OCI-LY7 (cell line): ENCODE data around the gene ACKR1. TPM values are rescaled to one million over a fixed set of nuclear protein-coding genes. Genes with fewer than 3 reads are reported as not detected.

Experiments used
- BruUV-seq: library from RNA; stranded (reverse); fragments of 400-500 nt; replicated peaks from 2 replicates; lab custom pipeline; 2021; lab: Mats Ljungman, UMichigan
- CTCF ChIA-PET: fragments of 300-600 bp; sonication (Branson Sonifier 250); formaldehyde crosslinking; loops from one replicate; lab custom pipeline; 2022; ENCODE audit warnings: antibody characterized with exemption; ENCODE audit not compliant: unreplicated experiment; lab: Charles Lee
- POLR2A ChIA-PET: fragments of 300-600 bp; sonication (Branson Sonifier 250); formaldehyde crosslinking; loops from one replicate; lab custom pipeline; 2022; ENCODE audit warnings: antibody characterized with exemption; lab: Charles Lee
- DNase-seq: peaks from one replicate; pipeline ENCODE4 v3.0.0-alpha.2; 2015; ENCODE audit warnings: low spot score
- H2AFZ ChIP-seq: fragments of 200-600 bp; sonication (generic), shearing (Covaris generic); 2 replicates; pipeline ENCODE4 v1.6.1; 2014; ENCODE audit warnings: mild to moderate bottlenecking, antibody characterized with exemption, low read length, moderate library complexity
- H3K27ac ChIP-seq: fragments of 200-600 bp; sonication (generic); 2 replicates; pipeline ENCODE4 v1.5.1; 2014; ENCODE audit warnings: mixed run types, low read depth, mild to moderate bottlenecking, moderate library complexity, low read length, inconsistent platforms; ENCODE audit not compliant: poor library complexity, severe bottlenecking
- H3K36me3 ChIP-seq: fragments of 200-600 bp; sonication (generic); 2 replicates; pipeline ENCODE4 v1.6.1; 2014; ENCODE audit warnings: mild to moderate bottlenecking, antibody characterized with exemption, low read length, moderate library complexity, mixed read lengths; ENCODE audit not compliant: insufficient read depth
- H3K4me1 ChIP-seq: fragments of 200-600 bp; sonication (generic); 2 replicates; pipeline ENCODE4 v1.5.1; 2014; ENCODE audit warnings: mild to moderate bottlenecking, low read length; ENCODE audit not compliant: insufficient read depth, poor library complexity, severe bottlenecking
- H3K4me2 ChIP-seq: fragments of 200-600 bp; sonication (generic); 2 replicates; pipeline ENCODE4 v1.6.1; 2014; ENCODE audit warnings: mild to moderate bottlenecking, low read length
- H3K4me3 ChIP-seq: fragments of 200-600 bp; sonication (generic); 2 replicates; pipeline ENCODE4 v1.5.1; 2014; ENCODE audit warnings: mild to moderate bottlenecking, low read depth, low read length; ENCODE audit not compliant: poor library complexity, severe bottlenecking
- H3K79me2 ChIP-seq: fragments of 200-600 bp; sonication (generic); 2 replicates; pipeline ENCODE4 v1.6.1; 2016; ENCODE audit warnings: low read depth, mild to moderate bottlenecking, low read length, moderate library complexity, mixed read lengths; ENCODE audit not compliant: insufficient read depth
- H3K9me2 ChIP-seq: fragments of 200-600 bp; sonication (generic); 2 replicates; pipeline ENCODE4 v1.6.1; 2016; ENCODE audit warnings: mild to moderate bottlenecking, low read length, mixed read lengths; ENCODE audit not compliant: insufficient read depth
- H3K9me3 ChIP-seq: fragments of 200-600 bp; sonication (generic); 2 replicates; pipeline ENCODE4 v1.6.1; 2014; ENCODE audit warnings: mild to moderate bottlenecking, mixed run types, low read length, mixed read lengths
- H4K20me1 ChIP-seq: fragments of 200-600 bp; sonication (generic); 2 replicates; pipeline ENCODE4 v1.6.1; 2014; ENCODE audit warnings: mild to moderate bottlenecking, antibody characterized with exemption, low read length, moderate library complexity, mixed read lengths; ENCODE audit not compliant: insufficient read depth
- CTCF ChIP-seq: fragments of 200-600 bp; sonication (generic); conservative IDR thresholded peaks from 2 replicates; pipeline ENCODE4 v1.5.1; 2014; ENCODE audit warnings: mild to moderate bottlenecking, antibody characterized with exemption, low read length, moderate library complexity, mixed read lengths
- EZH2phosphoT487 ChIP-seq: fragments of 200-600 bp; sonication (generic); IDR thresholded peaks from 2 replicates; pipeline ENCODE4 v1.6.1; 2018; ENCODE audit warnings: low read depth, borderline replicate concordance, mild to moderate bottlenecking, mixed run types, antibody characterized with exemption, low read length, moderate library complexity, mixed read lengths
- intact Hi-C: fragments of 100-400 bp; cut with micrococcal nuclease; formaldehyde crosslinking; loops from one replicate; pipeline ENCODE4 v1.10.0; 2022; ENCODE audit not compliant: unreplicated experiment
- total RNA-seq, 2 experiments: library from RNA; depleted of rRNA in 1 of 2; stranded (reverse); fragments of >200 nt in 1 of 2; shearing (Covaris generic) in 1 of 2; gene quantifications; 2 replicates each; pipeline ENCODE4 v1.2.3, GENCODE V29; 2014 to 2022

ACKR1 gene
- total RNA-seq, 2 experiments from 2014 or later: not detected

- H3K9me2 ChIP-seq: no peaks in the 10 kb centered on the region
- no peak for DNase-seq
- ChIA-PET POLR2A (interaction anchor here (0.6 kb wide), 1 partner anchor 844 kb away, joined by 3 read pairs; no protein-coding TSS in a partner anchor), CTCF (no interaction called here)
- intact Hi-C loops: loop anchor here (1.0 to 5.0 kb wide), 2 partner anchors 36 to 50 kb away; no protein-coding TSS in a partner anchor
- H3K4me2 ChIP-seq: no peak overlapping the region
- H3K4me3 ChIP-seq: no peak overlapping the region
- H3K79me2 ChIP-seq: no peaks in the 10 kb centered on the region
- no peaks in the 10 kb centered on the region for H3K4me1 ChIP-seq
- no peak overlapping the region for H2AFZ ChIP-seq
- no peaks in the 10 kb centered on the region for H4K20me1 ChIP-seq
- BruUV-seq: no TSS peak
- no peaks in the 10 kb centered on the region for H3K9me3 ChIP-seq
- no peaks in the 10 kb centered on the region for H3K36me3 ChIP-seq
- no peak overlapping the region for H3K27ac ChIP-seq
- TF ChIP-seq CTCF: no peak
- no peak for TF ChIP-seq EZH2phosphoT487
These were observed 43.0 kb upstream of the ACKR1 start for GRCh38 chr1:159161719-159162026.

- intact Hi-C loops: loop anchor here (5.0 kb wide), 1 partner anchor 35 kb away; no protein-coding TSS in a partner anchor
- POLR2A ChIA-PET: no interaction called here
- no peak for TF ChIP-seq CTCF
- no peak for TF ChIP-seq EZH2phosphoT487
- no peaks in the 10 kb centered on the region for H3K36me3 ChIP-seq
- no peak overlapping the region for H3K4me3 ChIP-seq
- no peaks in the 10 kb centered on the region for H4K20me1 ChIP-seq
- CTCF ChIA-PET: no interaction called here
- H3K4me2 ChIP-seq: no peak overlapping the region
- no peak for DNase-seq
- H3K27ac ChIP-seq: no peak overlapping the region
- no peaks in the 10 kb centered on the region for H3K79me2 ChIP-seq
- H3K9me2 ChIP-seq: no peaks in the 10 kb centered on the region
- H3K9me3 ChIP-seq: no peaks in the 10 kb centered on the region
- no peak overlapping the region for H2AFZ ChIP-seq
- H3K4me1 ChIP-seq: no peaks in the 10 kb centered on the region
- BruUV-seq: no TSS peak
These were observed 42.0 kb upstream of the ACKR1 start for GRCh38 chr1:159162516-159163265.

GRCh38 chr1:159163614-159164228 is 41.0 kb upstream of the ACKR1 start:
- TF ChIP-seq CTCF (no peak), EZH2phosphoT487 (no peak)
- Histone ChIP-seq H3K4me1 (no peaks in the 10 kb centered on the region), H3K9me3 (no peaks in the 10 kb centered on the region), H3K4me2 (no peak overlapping the region), H3K4me3 (no peak overlapping the region), H3K79me2 (no peaks in the 10 kb centered on the region), H4K20me1 (no peaks in the 10 kb centered on the region), H3K36me3 (no peaks in the 10 kb centered on the region), H3K9me2 (no peaks in the 10 kb centered on the region), H3K27ac (no peak overlapping the region), H2AFZ (no peak overlapping the region)
- CTCF ChIA-PET: no interaction called here
- no TSS peak for BruUV-seq
- intact Hi-C loops: loop anchor here (5.0 kb wide), 1 partner anchor 34 kb away; no protein-coding TSS in a partner anchor
- no peak for DNase-seq
- POLR2A ChIA-PET: no interaction called here
